HG03565 (cell line): Measurements from ENCODE around the gene CCDC61.

Experiments
- ATAC-seq: cut with Tn5 transposase; IDR thresholded peaks from one replicate; pipeline ENCODE4 v1.9.1; 2021; ENCODE audit warnings: mild to moderate bottlenecking, moderate library complexity; ENCODE audit not compliant: unreplicated experiment

Gene CCDC61

GRCh38 chr19:46036744-46037128, 41.5 kb downstream of the CCDC61 start:
- ATAC-seq, result no peak

DNA sequence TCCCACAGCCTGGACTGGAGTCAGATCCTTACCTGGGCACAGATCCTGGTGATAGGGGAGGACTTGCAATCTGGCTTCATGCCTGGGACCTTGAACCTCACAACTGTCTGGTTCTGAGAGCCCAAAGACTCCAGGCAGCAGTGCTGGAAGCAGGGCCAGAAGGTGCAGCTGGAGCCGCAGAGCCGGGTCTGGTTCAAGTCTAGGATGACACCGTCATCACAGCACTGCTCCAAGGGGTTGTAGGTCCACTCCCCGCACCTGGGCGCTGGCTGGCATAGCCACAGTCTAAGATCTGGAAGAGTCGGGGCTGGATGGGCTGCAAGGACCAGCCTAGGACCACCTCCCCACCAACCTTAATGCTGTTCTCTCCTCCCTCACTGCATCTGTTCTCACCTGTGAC, 44.9 kb downstream of the CCDC61 start:
- no peak for ATAC-seq

GRCh38 chr19:46040952-46041500, 45.8 kb downstream of the CCDC61 start, which contains the start of gene IGFL4:
Gene IGFL4, minus strand, starts transcription at chr19:46041002. Its CDS starts 40 bp downstream, at chr19:46040962.
- no peak for ATAC-seq

GRCh38 chr19:46042252-46042883, 47.1 kb downstream of the CCDC61 start:
- no peak for ATAC-seq

DNA sequence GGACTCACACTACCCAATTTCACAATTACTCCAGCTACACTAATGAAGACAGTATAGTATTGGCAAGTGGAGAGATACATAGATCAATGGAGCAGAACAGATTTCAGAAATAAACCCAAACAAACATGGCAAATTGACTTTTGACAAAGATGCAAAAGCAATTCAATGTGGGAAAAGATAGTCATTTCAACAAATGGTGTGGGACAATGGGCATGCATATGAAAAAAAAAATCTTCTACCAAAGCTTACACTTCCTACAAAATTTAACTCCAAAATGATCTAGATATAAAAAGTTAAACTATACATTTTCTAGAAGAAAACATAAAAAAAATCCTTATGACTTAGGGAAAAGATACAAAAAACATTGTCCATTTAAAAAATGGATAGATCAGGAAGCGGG, 48.3 kb downstream of the CCDC61 start:
- no peak for ATAC-seq

- no peak for ATAC-seq
Measured at GRCh38 chr19:46049597-46049996, 54.3 kb downstream of the CCDC61 start.

DNA sequence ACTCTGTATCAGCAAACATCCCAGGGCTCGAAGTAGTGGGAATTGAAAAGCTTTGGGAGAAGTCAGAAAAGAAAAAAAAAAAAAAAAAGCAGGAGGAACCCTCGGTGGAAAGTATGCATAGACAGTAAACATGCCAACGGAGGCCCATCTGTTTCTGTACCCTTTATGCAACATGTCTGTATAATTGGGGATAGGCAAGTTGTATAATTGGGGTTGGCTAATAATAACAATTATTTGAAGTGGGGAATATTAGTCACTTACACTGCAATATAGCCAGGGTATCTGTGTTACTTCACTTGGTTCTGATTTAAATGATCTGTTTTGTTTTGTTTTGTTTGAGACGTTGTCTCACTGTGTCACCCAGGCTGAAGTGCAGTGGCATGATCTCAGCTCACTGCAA, 57.6 kb downstream of the CCDC61 start:
- no peak for ATAC-seq

GRCh38 chr19:46056536-46056935, 61.3 kb downstream of the CCDC61 start:
- no peak for ATAC-seq

DNA sequence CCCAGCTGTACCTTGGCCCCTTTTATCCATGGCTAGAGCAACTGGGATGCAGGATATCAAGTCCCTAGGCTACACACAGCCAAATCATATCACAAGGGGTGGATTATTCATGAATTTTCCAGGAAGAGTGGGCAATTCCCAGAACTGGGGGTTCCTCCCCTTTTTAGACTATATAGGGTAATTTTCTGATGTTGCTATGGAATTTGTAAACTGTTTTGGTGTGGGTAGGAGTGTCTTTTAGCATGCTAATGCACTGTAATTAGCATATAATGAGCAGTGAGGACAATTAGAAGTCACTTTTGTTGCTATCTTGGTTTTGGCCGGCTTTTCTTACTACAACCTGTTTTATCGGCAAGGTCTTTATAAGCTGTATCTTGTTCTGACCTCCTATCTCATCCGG, 63.5 kb downstream of the CCDC61 start:
- ATAC-seq, result no peak

- ATAC-seq, result no peak
Measured at GRCh38 chr19:46060012-46060411, 64.7 kb downstream of the CCDC61 start.

DNA sequence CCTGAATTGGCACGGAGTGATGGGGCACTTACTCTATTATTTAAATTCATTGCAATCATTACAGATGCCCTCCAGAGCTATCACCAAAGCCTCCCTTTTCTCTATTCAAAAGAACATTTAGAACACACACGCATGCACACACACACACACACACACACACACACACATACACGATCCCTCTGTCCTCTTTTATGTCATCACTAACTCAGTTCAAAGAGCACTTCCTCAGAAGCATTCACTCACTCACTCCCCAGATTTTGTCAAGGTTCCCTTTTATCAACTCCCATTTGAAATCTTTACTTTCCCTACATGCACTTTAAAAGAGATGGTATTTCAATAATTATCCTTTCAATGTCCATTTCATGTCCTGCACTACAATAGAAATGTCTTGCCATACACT, 67.9 kb downstream of the CCDC61 start:
- no peak for ATAC-seq

- no peak for ATAC-seq
Measured at GRCh38 chr19:46065486-46066071, 70.3 kb downstream of the CCDC61 start.

DNA sequence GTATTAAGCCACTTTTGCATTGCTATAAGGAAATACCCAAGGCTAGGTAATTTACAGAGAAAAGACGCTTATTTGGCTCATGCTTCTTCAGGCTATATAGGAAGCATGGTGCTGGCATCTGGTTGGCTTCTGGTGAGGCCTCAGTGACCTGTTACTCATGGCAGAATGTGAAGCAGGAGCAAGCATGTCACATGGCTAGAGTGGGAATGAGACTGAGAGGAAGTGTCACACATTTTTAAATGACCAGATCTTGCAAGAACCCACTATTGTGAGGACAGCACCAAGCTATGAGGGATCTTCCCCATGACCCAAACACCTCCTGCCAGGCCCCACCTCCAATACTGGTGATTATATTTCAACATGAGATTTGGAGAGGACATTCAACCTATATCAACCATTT, 71.2 kb downstream of the CCDC61 start:
- ATAC-seq, result no peak

- ATAC-seq, result no peak
Measured at GRCh38 chr19:46067691-46068090, 72.4 kb downstream of the CCDC61 start.
